Activated CD4-positive, CD25-positive, alpha-beta regulatory T cell treated with anti-CD3 and anti-CD28 coated beads, Interleukin-2, amount 50 U/mL, for 72 hours (primary cell): Measurements from ENCODE around the gene RTP5.

Experiments
- DNase-seq: peaks from one replicate; pipeline ENCODE4 v3.0.0; 2021

The RTP5 gene

DNA sequence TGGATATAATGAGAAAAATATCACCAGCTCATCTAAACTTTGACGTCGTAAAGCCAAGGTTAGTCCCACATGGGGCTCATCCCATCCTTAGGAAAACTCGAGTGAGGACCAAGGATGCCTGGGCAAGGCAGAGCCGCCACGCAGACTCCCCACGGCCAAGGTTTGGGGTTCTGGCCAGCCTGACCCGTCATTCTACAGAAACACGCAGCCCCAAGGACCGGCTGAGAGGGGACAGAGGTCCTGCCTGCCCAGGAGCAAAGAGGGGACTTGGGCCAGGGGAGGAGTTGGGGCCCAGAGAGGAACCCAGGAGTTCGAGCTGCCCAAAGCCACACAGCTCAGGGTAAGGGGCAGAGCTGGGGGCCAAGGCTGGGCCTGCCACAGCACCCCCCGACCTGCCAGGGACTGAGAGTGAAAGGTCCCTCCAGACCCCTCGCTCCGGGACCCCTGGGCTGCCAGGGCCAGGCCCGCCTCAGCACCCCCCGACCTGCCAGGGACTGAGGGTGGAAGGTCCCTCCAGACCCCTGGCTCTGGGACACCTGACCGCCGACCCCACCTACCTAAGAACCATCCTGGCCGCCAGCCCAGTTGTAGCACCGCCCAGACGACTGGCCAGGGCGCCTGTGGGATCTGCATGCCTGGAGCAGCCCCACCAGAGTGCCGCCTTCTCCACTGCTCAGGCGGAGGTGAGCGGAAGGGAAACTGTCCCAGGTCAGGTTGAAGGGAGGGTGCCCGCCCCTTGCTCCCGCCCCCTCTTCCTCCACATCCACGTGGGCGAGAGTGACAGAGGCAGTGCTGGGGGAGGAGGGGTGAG, 11.1 kb upstream of the RTP5 start, which contains the start of gene PDCD1:
Gene PDCD1, minus strand, starts transcription at position 689 of the 811 bp plus-strand sequence. Its CDS starts 56 bp downstream, at position 633.
- peak; percentile 62 for DNase-seq

GRCh38 chr2:241859017-241859435, 10.5 kb upstream of the RTP5 start:
- no peak for DNase-seq

- DNase-seq = no peak
Observed at GRCh38 chr2:241859436-241860183, 9.9 kb upstream of the RTP5 start.

DNA sequence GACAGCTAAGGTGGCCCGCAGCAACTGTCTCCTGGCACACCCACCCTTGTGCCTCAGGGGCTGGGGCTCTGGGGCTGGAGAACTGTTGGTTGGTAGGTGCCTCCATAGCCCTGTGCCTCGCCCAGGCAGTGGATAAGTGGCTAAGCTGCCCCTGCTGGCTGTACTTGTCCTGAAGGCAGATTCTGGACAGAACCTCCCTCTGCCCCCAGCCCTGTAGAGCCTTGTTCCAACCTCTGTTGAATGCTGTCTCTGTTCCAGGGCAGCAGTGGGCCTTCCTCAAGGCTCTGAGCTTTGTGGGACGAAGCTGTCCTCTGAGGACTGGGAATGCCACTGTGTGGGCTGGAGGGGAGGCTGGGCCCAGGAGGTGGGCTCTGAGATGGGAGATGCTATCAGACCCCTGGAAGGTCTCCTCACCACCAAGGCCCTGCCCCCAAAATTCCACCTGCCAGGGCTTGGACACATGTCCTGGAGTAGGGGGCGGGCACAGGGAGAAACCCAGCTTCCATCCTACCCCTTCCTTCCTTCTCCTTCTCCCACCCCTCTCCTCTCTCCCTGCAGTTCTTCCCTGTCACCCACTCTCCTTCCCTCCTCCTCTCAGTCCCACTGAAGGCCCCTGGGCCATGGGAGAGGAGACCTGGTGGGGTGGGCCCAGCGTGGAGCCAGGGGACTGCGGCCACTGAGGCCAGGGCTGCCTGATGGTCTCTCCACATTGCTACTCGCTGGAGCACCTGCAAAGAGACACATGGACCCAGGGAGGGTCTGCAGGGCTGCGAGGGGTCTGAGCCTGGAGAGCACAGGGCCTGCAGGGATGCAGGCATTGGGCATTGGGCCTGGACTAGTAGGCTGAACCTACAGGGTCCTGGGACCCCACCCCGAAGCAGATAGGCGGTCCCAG, 9.1 kb upstream of the RTP5 start:
- no peak for DNase-seq

GRCh38 chr2:241861264-241861663, 8.3 kb upstream of the RTP5 start:
- no peak for DNase-seq

DNA sequence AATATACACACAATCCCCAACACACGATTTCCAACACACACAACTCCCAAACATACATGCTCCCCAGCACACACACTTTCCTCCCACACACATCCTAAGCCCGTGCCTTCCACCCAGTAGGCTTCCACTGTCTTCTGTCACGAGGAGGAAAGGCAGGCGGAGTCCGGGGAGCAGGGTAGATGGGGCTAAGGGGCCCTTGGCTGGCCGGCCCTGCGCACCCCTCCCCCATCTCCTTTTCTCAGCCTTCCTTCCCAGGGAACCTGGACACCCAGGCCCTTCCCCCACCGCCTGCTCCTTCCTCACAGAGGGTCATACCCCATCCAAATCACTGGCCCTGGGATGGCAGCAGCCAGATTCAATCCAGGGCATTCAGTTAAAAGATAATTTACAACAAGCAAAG, 7.4 kb upstream of the RTP5 start:
- DNase-seq = no peak

DNA sequence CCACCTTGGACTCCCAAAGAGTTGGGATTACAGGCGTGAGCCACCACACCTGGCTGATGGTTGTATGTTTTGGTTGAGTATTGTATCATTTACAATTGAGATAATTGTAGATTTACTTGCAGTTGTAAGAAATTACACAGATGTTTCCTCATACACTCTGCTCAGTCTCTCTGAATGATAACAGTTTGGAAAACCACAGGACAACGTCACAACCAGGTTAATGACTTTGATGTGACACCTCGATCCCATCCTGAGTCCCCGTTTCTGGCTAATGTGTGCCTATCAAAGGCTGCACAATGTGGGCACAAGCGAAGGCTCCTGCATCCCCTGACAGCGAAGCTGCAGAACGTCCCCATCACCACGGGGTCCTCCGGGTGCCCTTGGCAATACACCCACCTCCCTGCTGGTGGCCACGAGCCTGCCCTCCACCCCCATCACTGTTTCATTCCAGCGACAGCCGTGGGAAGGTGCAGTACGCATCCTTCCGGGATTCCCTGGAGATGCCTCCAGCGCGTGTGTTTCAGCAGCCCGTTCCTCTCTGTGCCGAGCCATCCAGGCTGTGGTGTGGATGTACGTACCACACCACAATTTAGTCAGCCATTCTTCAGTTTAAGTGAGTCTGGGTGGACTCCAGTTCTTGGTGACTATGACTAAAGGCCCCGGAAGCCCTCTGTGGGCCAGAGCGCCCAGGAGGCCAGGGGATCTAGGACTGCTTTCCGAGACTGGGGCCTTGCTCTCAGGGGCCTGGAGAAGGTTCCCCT, 6.6 kb upstream of the RTP5 start:
- no peak for DNase-seq

GRCh38 chr2:241863536-241863954, 6.0 kb upstream of the RTP5 start:
- DNase-seq = peak; percentile 68

DNA sequence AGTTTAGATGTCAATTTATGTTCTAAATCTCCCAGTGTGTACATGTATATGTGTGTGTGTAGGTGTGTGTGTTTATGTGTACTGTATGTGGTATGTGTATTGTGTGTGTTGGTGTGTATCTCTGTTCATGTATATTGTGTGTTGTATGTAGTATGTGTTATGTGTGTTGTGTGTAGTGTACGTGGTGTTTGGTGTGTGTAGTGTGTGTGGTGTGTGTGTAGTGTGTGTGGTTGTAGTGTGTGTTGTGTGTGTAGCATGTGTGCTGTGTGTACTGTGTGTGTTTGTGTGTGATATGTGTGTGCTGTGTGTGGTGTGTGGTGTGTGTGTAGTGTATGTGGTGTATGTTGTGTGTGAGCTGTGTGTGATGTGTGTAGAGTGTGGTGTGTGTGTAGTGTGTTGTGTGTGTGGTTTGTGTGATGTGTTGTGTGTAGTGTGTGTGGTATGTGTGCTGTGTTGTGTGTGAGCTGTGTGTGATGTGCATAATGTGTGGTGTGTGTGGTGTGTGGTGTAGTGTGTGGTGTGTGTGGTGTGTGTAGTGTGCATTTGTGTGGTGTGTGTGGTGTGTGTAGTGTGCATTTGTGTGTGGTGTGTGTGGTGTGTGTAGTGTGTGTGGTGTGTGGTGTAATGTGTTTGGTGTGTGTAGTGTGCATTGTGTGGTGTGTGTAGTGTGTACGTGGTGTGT, 5.2 kb upstream of the RTP5 start:
- no peak for DNase-seq

DNA sequence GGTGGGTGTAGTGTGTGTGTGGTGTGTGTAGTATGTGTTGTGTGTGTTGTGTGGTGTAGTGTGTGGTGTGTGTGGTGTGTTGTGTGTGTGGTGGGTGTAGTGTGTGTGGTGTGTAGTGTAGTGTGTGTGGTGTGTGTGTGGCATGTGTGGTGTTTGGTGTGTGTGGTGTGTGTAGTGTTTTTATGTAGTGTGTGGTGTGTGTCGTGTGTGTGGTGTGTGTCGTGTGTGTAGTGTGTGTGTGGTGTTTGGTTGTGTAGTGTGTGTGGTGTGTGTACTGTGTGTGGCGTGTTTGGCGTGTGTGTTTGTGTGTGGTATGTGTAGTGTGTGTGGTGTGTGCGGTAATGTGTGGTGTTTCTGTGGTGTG, 4.7 kb upstream of the RTP5 start:
- no peak for DNase-seq

- DNase-seq = no peak
Observed at GRCh38 chr2:241865416-241865956, 4.0 kb upstream of the RTP5 start.

DNA sequence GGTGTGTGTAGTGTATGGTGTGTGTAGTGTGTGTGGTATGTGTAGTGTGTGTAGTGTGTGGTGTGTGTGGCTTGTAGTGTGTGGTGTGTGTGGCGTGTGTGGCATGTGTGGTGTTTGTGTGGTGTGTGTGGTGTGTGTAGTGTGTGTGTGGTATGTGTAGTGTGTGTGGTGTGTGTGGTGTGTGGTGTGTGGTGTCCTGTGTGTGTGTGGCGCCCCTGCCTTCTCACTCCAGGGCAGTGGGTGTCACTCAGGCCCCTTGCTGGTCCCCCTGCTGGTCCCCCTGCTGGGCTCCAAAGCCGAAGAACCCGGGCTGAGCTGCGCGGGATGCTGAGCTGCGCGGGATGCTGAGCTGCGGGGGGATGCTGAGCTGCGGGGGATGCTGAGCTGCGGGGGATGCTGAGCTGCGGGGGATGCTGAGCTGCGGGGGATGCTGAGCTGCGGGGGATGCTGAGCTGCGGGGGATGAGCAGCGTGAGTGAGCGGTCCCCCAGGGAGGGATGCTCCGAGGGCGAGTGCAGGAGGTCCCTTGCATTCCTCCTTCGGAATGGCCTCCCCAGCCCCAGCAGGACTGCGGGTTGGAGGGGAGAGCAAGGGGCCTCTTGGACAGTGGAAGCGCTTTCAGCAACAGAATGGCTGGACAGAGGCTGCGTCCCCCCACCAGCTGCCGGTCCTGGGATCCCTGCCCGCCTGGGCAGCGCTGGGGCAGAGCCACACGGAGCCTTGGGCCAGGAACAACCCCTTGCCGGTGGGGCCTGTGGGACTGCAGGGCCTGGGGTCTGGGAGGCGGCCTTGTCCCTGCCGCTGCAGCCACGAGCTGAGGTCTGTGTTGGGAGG, 3.4 kb upstream of the RTP5 start:
- DNase-seq = no peak

DNA sequence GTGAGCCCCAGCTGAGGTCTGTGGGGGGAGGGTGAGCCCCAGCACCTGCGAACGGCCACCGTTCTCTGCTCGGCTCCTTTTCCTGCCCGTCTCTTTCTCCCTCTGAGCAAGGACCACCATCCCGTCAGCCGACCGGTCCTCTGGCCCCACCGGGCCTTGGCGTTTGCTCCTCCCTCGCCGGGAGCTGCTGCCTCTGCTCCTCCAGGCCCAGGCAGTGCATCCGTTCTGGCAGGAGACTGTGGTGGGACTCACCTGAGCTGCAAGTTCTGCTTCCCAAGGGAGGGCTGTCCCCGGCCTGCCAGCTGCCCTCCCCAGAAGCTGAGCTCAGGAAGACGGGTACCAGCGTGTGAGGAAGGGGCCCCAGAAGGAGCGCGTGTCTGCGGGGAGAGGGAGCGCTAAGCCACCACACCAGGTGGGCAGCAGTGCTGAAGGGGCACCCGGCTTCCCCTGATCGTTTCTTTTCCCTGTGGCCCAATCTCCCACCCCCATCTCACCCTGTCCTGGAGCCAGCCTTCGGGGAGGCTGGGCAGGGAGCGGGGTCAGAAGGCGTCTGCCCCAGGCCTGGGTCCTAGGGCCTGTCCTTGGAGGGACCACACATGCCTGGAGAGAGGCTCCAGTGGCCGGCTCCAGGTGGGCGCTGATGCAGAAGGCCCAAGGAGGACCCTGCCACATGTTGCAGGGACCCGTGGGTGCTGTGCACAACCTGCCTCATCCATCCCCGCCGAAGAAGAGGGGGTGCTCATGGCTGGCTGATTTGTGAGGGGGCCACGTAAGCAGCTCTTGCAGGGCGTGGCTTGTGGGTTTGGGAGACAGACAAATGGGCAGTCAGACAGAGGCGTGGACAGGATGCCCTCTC, 2.5 kb upstream of the RTP5 start:
- DNase-seq = no peak

DNA sequence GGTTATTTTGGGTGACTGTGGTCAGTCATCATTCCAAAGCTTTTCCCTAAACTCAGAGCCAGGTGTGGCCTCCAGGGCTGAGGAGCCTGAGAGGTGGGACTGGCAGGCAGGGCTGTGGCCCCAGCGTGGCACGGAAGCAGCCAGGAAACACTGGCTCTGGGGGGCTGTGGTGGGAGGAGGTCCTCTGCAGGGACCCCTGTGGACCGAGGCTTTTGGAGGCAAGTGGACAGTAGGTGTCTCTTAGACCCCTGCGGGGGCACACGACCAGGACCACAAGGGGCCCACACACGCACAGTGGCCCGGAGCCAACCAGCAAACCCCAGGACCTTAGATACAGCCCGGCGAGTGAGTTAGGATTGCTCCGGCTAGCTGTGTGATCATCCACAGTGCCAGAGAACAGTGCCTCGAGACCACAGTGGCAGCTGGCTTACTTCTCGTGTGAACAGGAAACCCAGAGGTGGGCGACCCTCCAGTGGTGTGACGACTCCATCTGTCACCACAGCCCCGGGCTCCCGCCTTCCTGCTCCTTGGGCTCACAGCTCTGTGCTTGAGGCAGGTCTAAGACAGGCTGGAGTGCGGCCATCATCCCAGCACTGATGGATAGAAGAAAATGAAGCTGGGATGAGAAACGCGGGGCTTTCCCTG, 1.6 kb upstream of the RTP5 start:
- DNase-seq = no peak

DNA sequence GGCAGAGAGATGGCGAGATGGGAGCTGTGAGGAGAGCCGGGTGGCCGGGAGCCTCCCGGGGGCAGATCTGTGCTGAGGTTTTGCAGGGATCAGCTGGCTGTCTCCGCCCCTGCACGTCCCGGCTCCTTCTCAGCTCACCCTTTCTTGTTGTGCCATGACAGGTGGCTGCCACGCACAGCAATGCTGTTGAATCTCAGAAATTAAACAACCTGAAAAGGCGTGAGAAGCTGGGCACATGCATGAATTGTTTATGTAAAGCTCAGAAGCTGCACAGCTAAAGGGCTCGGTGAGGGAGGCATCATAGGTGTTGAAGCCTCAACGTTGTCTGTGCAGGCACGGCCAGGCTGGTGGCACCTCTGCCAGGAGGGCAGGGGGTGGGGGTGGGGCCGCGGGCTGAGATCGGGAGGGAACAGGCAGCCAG, 858 bp upstream of the RTP5 start:
- no peak for DNase-seq

DNA sequence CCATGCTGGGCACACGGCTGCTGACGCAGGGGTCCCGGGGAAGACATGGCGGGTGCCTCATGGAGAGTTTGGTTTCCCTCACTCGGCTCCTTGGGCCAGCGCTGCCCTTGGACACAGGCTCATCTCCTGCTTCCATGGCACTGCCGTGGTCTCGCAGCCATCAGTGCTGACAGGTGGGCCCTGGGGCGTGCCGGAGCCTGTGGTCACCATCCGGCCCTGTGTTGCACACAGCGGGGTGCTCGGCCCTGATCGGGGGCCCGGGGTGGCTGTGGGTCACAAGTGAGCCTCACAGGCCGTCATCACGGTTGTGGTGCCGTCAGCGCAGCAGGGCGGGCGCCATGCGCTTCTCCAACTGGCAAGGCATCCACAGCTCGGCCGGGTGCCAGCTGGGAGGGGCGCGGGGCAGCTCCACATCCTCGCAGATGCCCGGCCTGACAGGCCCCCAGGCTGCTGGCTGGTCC, 582 bp downstream of the RTP5 start:
- no peak for DNase-seq

GRCh38 chr2:241870611-241871537, 1.3 kb downstream of the RTP5 start:
- DNase-seq = no peak
